DOHH2 (cell line): Measurements from ENCODE around the gene DENND1A.

Experiments
- H3F3A ChIP-seq: fragments of 200-600 bp; sonication (generic), shearing (Covaris generic); 2 replicates; pipeline ENCODE4 v1.6.0; 2016; ENCODE audit warnings: antibody characterized with exemption, mild to moderate bottlenecking; ENCODE audit not compliant: control insufficient read depth, insufficient read depth
- H3K27ac ChIP-seq: fragments of 200-600 bp; sonication (generic); 2 replicates; pipeline ENCODE4 v1.5.1; 2014; ENCODE audit warnings: low read depth, mild to moderate bottlenecking, low read length, moderate library complexity
- H3K27me3 ChIP-seq: fragments of 200-600 bp; sonication (generic); 2 replicates; pipeline ENCODE4 v1.6.1; 2014; ENCODE audit warnings: mild to moderate bottlenecking, low read length, mixed read lengths; ENCODE audit not compliant: control insufficient read depth
- H3K36me3 ChIP-seq: fragments of 200-600 bp; sonication (generic); 2 replicates; pipeline ENCODE4 v1.6.1; 2014; ENCODE audit warnings: mild to moderate bottlenecking, low read length, moderate library complexity, mixed read lengths; ENCODE audit not compliant: control insufficient read depth
- H3K4me1 ChIP-seq: fragments of 200-600 bp; sonication (generic); 2 replicates; pipeline ENCODE4 v1.6.1; 2014; ENCODE audit warnings: mild to moderate bottlenecking, low read length, mixed read lengths; ENCODE audit not compliant: control insufficient read depth
- H3K4me2 ChIP-seq: fragments of 200-600 bp; sonication (generic); 2 replicates; pipeline ENCODE4 v1.6.0; 2014; ENCODE audit warnings: mild to moderate bottlenecking, low read length, moderate library complexity
- H3K4me3 ChIP-seq: fragments of 200-600 bp; sonication (generic); 2 replicates; pipeline ENCODE4 v1.5.1; 2014; ENCODE audit warnings: mild to moderate bottlenecking, low read length, mixed read lengths
- H3K79me2 ChIP-seq: fragments of 200-600 bp; sonication (generic); 2 replicates; pipeline ENCODE4 v1.6.1; 2014; ENCODE audit warnings: mild to moderate bottlenecking, low read length, mixed read lengths; ENCODE audit not compliant: control insufficient read depth
- H3K9me2 ChIP-seq: fragments of 200-600 bp; sonication (generic); replicated peaks from 2 replicates; pipeline ENCODE4 v1.6.1; 2014; ENCODE audit warnings: mild to moderate bottlenecking, low read length, mixed read lengths; ENCODE audit not compliant: control insufficient read depth
- H3K9me3 ChIP-seq: fragments of 200-600 bp; sonication (generic); 2 replicates; pipeline ENCODE4 v1.6.1; 2014; ENCODE audit warnings: antibody characterized with exemption, low read length, mixed read lengths; ENCODE audit not compliant: control insufficient read depth, insufficient read depth
- H4K20me1 ChIP-seq: fragments of 200-600 bp; sonication (generic); 2 replicates; pipeline ENCODE4 v1.6.0; 2014; ENCODE audit warnings: low read depth, mild to moderate bottlenecking, antibody characterized with exemption, low read length, moderate library complexity; ENCODE audit not compliant: control insufficient read depth, insufficient read depth
- EZH2phosphoT487 ChIP-seq: fragments of 200-600 bp; sonication (generic); IDR thresholded peaks from 2 replicates; pipeline ENCODE4 v1.6.1; 2017; ENCODE audit warnings: borderline replicate concordance, mild to moderate bottlenecking, antibody characterized with exemption, low read length, moderate library complexity, mixed read lengths
- TF ChIP-seq, protein P1 (sequence below): fragments of 200-600 bp; sonication (generic); IDR thresholded peaks from one replicate; pipeline ENCODE4 v1.5.1; 2014; ENCODE audit warnings: antibody characterized with exemption, mild to moderate bottlenecking, low read depth, low read length; ENCODE audit not compliant: poor library complexity, severe bottlenecking

The DENND1A gene

DNA sequence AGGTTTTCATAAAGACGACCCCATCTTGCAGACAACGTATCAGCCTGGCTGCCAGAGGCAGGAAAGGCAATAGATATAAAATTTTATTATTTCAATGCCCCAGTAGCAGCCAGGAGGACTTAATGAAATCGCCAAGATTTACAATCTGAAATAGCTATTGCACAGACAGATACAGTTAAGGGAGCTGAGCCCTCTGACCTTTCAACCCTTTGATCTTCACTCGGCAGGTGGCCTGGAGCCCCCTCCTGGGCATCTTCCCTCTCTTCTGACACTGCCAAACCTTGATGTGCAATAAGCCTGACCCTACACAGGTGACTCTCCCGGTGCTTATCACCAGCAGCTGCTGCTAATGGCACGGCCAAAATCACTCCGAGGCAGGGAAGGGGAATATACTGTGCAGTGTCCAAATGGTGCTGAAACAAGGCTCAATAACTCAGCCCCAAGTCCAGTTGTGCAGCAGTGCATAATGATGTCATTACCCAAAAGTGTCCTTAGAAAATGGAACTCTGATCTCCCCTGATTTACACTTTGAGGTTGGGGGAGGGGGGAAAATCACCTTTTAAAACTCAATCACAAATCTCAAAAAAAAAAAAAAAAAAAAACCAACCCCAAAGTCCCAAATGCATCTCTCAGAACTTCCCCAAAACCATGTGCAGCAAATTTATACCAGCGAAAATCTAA lies 331.9 kb downstream of the DENND1A start:
- Histone ChIP-seq H3K36me3 (no peaks in the 10 kb centered on the region), H3K27ac (no peak overlapping the region), H3K4me1 (no peaks in the 10 kb centered on the region), H4K20me1 (no peaks in the 10 kb centered on the region), H3K79me2 (no peaks in the 10 kb centered on the region), H3K4me3 (no peak overlapping the region), H3K9me2 (no peaks in the 10 kb centered on the region), H3K27me3 (no peaks in the 10 kb centered on the region), H3F3A (no peaks in the 10 kb centered on the region), H3K9me3 (no peaks in the 10 kb centered on the region), H3K4me2 (no peak overlapping the region)
- TF ChIP-seq EZH2phosphoT487: no peak
- TF ChIP-seq, protein P1, sequence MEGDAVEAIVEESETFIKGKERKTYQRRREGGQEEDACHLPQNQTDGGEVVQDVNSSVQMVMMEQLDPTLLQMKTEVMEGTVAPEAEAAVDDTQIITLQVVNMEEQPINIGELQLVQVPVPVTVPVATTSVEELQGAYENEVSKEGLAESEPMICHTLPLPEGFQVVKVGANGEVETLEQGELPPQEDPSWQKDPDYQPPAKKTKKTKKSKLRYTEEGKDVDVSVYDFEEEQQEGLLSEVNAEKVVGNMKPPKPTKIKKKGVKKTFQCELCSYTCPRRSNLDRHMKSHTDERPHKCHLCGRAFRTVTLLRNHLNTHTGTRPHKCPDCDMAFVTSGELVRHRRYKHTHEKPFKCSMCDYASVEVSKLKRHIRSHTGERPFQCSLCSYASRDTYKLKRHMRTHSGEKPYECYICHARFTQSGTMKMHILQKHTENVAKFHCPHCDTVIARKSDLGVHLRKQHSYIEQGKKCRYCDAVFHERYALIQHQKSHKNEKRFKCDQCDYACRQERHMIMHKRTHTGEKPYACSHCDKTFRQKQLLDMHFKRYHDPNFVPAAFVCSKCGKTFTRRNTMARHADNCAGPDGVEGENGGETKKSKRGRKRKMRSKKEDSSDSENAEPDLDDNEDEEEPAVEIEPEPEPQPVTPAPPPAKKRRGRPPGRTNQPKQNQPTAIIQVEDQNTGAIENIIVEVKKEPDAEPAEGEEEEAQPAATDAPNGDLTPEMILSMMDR: no peak

DNA sequence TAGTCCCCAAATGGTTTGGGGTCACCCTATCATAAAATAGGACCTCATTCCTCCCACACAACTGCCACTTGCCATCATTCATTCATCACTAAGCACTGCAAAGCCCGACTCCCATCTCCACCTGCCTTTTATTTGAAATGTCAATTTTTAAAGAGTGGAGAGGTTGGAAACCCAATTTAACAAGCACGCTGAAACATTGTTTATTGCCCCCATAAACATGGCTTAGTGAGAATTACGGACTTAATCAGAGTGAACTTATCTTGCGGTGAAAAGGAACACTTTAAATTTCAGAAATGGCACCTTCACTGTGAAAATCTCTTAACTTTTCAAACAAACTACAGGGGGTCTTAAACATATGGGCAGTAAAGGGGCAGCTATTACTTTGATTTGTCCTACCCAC lies 332.9 kb downstream of the DENND1A start:
- no peaks in the 10 kb centered on the region for H3K9me3 ChIP-seq
- TF ChIP-seq, protein P1: no peak
- no peak for TF ChIP-seq EZH2phosphoT487
- H4K20me1 ChIP-seq: no peaks in the 10 kb centered on the region
- no peak overlapping the region for H3K4me3 ChIP-seq
- H3K27me3 ChIP-seq: no peaks in the 10 kb centered on the region
- H3K4me1 ChIP-seq: no peaks in the 10 kb centered on the region
- H3K79me2 ChIP-seq: no peaks in the 10 kb centered on the region
- H3K36me3 ChIP-seq: no peaks in the 10 kb centered on the region
- H3K4me2 ChIP-seq: no peak overlapping the region
- no peak overlapping the region for H3K27ac ChIP-seq
- no peaks in the 10 kb centered on the region for H3F3A ChIP-seq
- H3K9me2 ChIP-seq: no peaks in the 10 kb centered on the region

DNA sequence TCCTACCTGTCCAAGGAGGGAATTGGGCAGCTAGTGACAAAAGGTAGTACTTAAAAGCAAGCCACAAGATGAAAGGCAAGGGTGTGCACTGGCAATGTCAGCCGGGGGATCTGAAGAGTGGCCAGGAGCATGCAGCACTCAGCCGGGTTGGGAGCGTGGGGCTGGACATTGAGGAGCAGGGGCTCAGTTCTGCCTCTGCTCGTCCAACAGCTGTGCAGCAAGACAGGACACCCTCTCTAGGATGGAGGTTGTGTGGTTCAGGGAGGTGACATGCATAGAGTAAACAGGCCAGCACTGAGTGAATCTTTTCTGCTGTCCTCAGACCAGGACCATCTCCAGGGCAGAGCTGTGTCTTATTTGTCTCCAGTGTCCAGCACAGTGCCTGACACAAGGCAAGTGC lies 338.6 kb downstream of the DENND1A start:
- TF ChIP-seq EZH2phosphoT487: no peak
- TF ChIP-seq, protein P1: no peak
- H3K9me3 ChIP-seq: no peaks in the 10 kb centered on the region; the same call in 1 of the 2 replicates
- no peaks in the 10 kb centered on the region for H3K4me1 ChIP-seq
- no peak overlapping the region for H3K4me3 ChIP-seq
- no peaks in the 10 kb centered on the region for H3K79me2 ChIP-seq
- no peaks in the 10 kb centered on the region for H3K9me2 ChIP-seq
- H3K36me3 ChIP-seq: no peaks in the 10 kb centered on the region
- no peak overlapping the region for H3K4me2 ChIP-seq
- no peaks in the 10 kb centered on the region for H3K27me3 ChIP-seq
- H4K20me1 ChIP-seq: no peaks in the 10 kb centered on the region
- H3K27ac ChIP-seq: no peak overlapping the region
- no peaks in the 10 kb centered on the region for H3F3A ChIP-seq
